A673 (cell line): Measurements from ENCODE around the gene CABYR. TPM values are rescaled to one million over a fixed set of nuclear protein-coding genes. Genes with fewer than 3 reads are reported as not detected.

Source experiments
- BruUV-seq: library from RNA; stranded (reverse); fragments of 400-500 nt; replicated peaks from 2 replicates; lab custom pipeline; 2021; lab: Mats Ljungman, UMichigan
- CTCF ChIA-PET: fragments of 300-600 bp; sonication (Branson Sonifier 250); formaldehyde crosslinking; loops from one replicate; lab custom pipeline; 2022; ENCODE audit warnings: antibody characterized with exemption; lab: Charles Lee
- POLR2A ChIA-PET: fragments of 300-600 bp; sonication (Branson Sonifier 250); formaldehyde crosslinking; loops from one replicate; lab custom pipeline; 2022; ENCODE audit warnings: antibody characterized with exemption; ENCODE audit not compliant: low non-redundant PET; lab: Charles Lee
- DNase-seq: peaks from one replicate; pipeline ENCODE4 v3.0.0-alpha.2; 2015; ENCODE audit warnings: low spot score
- H3K27ac ChIP-seq: fragments of 200-600 bp; sonication (generic); 2 replicates; pipeline ENCODE4 v1.5.1; 2016; ENCODE audit warnings: mixed run types, low read depth, mild to moderate bottlenecking, mixed read lengths, antibody characterized with exemption, low read length; ENCODE audit not compliant: poor library complexity, severe bottlenecking
- H3K27me3 ChIP-seq: fragments of 200-600 bp; sonication (generic); replicated peaks from 2 replicates; pipeline ENCODE4 v1.6.1; 2017; ENCODE audit warnings: mixed run types, low read depth, mild to moderate bottlenecking, mixed read lengths, antibody characterized with exemption, low read length; ENCODE audit not compliant: insufficient read depth, poor library complexity
- H3K36me3 ChIP-seq: fragments of 200-600 bp; sonication (generic); 2 replicates; pipeline ENCODE4 v1.6.1; 2016; ENCODE audit warnings: mixed run types, mild to moderate bottlenecking, mixed read lengths, antibody characterized with exemption, low read length; ENCODE audit not compliant: insufficient read depth, poor library complexity, severe bottlenecking
- H3K4me1 ChIP-seq: fragments of 200-600 bp; sonication (generic); 2 replicates; pipeline ENCODE4 v1.6.1; 2017; ENCODE audit warnings: mixed run types, mild to moderate bottlenecking, mixed read lengths, antibody characterized with exemption, low read length; ENCODE audit not compliant: insufficient read depth, poor library complexity, severe bottlenecking
- H3K4me3 ChIP-seq: fragments of 200-600 bp; sonication (generic); 2 replicates; pipeline ENCODE4 v1.5.1; 2016; ENCODE audit warnings: low read depth, mixed run types, mild to moderate bottlenecking, mixed read lengths, low read length; ENCODE audit not compliant: poor library complexity, severe bottlenecking
- H3K9me3 ChIP-seq: fragments of 200-600 bp; sonication (generic); 2 replicates; pipeline ENCODE4 v1.6.1; 2016; ENCODE audit warnings: mixed run types, low read depth, mild to moderate bottlenecking, mixed read lengths, antibody characterized with exemption, low read length; ENCODE audit not compliant: poor library complexity, severe bottlenecking
- EZH2 ChIP-seq: fragments of 200-600 bp; sonication (generic); IDR thresholded peaks from 2 replicates; pipeline ENCODE4 v1.6.1; 2017; ENCODE audit warnings: borderline replicate concordance, low read depth, mild to moderate bottlenecking, mixed read lengths, antibody characterized with exemption, low read length; ENCODE audit not compliant: poor library complexity, severe bottlenecking
- intact Hi-C: fragments of 100-400 bp; cut with micrococcal nuclease; formaldehyde crosslinking; loops from one replicate; pipeline ENCODE4 v1.10.0; 2022; ENCODE audit not compliant: unreplicated experiment
- total RNA-seq: library from RNA; stranded (reverse); gene quantifications from 2 replicates; pipeline ENCODE4 v1.2.3, GENCODE V29; 2021
- TF ChIP-seq, protein P1 (sequence below): fragments of 300-800, 200-600 bp; sonication (generic); conservative IDR thresholded peaks from 2 replicates; pipeline ENCODE4 v1.5.1; 2017; ENCODE audit warnings: low read depth, mild to moderate bottlenecking, antibody characterized with exemption, low read length, moderate library complexity, mixed read lengths

CABYR gene
- total RNA-seq, 1 experiment from 2014 or later = 7.9 TPM

DNA sequence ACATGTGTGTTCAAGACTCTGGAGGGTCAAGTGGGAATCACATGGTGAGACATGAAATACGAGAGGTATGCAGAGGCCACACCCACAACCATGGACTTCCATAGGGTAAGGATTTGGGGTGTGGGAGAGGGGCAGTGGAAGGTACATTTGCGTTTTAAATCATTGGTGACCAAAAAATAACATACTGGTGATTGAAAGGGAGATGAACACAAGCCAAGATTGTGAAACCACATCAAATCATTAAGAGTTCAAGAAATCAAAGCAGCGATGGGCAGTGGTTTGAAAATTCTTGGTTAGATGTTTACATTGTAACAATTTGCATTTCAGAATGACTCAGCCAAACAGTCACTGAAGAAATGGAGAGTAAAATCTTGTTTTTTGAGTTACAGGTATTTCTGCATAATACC, 1.9 kb upstream of the CABYR start:
- TF ChIP-seq, protein P1, sequence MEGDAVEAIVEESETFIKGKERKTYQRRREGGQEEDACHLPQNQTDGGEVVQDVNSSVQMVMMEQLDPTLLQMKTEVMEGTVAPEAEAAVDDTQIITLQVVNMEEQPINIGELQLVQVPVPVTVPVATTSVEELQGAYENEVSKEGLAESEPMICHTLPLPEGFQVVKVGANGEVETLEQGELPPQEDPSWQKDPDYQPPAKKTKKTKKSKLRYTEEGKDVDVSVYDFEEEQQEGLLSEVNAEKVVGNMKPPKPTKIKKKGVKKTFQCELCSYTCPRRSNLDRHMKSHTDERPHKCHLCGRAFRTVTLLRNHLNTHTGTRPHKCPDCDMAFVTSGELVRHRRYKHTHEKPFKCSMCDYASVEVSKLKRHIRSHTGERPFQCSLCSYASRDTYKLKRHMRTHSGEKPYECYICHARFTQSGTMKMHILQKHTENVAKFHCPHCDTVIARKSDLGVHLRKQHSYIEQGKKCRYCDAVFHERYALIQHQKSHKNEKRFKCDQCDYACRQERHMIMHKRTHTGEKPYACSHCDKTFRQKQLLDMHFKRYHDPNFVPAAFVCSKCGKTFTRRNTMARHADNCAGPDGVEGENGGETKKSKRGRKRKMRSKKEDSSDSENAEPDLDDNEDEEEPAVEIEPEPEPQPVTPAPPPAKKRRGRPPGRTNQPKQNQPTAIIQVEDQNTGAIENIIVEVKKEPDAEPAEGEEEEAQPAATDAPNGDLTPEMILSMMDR = no peak
- no peak for TF ChIP-seq EZH2
- Histone ChIP-seq H3K4me1 (peaks cover 8% of the 10 kb centered on the region), H3K27ac (no peak overlapping the region), H3K9me3 (no peaks in the 10 kb centered on the region), H3K27me3 (no peaks in the 10 kb centered on the region), H3K4me3 (no peak overlapping the region), H3K36me3 (peaks cover 11% of the 10 kb centered on the region)
- BruUV-seq = no TSS peak
- POLR2A ChIA-PET = no interaction called here
- no peak for DNase-seq
- intact Hi-C loops = loop anchor here (10.0 kb wide), 1 partner anchor 632 kb away; the partner anchor contains the start of gene RMC1
- CTCF ChIA-PET = no interaction called here

DNA sequence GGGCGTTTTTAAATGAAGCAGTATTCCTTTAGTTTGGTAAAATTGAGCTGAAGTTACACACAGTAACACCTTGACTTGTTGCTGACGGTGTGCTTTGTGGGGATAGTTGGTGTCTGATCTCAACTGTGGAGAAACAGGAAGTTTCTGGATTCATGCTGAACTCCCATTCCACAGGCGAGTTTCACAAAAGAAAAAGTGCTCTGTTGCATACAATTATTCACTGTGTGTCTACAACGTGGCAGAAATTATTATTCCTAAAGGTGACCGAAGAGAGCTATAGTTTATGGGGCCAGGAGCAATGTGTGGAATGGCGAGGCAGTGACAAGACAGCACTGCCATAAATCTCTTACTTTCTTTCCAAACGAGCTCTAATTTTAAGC, 463 bp upstream of the CABYR start:
- intact Hi-C loops = loop anchor here (10.0 kb wide), 1 partner anchor 634 kb away; the partner anchor contains the start of gene RMC1
- H3K4me3 ChIP-seq = peak overlapping the region; percentile 57
- BruUV-seq = no TSS peak
- DNase-seq = no peak
- H3K4me1 ChIP-seq = peaks cover 8% of the 10 kb centered on the region
- peaks cover under 1% of the 10 kb centered on the region for H3K36me3 ChIP-seq
- H3K27me3 ChIP-seq = no peaks in the 10 kb centered on the region
- TF ChIP-seq EZH2 = no peak
- TF ChIP-seq, protein P1 = no peak
- H3K9me3 ChIP-seq = no peaks in the 10 kb centered on the region
- peak overlapping the region; percentile 63 for H3K27ac ChIP-seq
- POLR2A ChIA-PET = interaction anchor here (0.6 to 0.8 kb wide), 6 partner anchors 63 to 475 kb away, joined by 3 to 7 read pairs (median 4); no protein-coding TSS in a partner anchor
- CTCF ChIA-PET = interaction anchor here (0.6 to 1.5 kb wide), 2 partner anchors 38 to 350 kb away, joined by 5 read pairs; no protein-coding TSS in a partner anchor

DNA sequence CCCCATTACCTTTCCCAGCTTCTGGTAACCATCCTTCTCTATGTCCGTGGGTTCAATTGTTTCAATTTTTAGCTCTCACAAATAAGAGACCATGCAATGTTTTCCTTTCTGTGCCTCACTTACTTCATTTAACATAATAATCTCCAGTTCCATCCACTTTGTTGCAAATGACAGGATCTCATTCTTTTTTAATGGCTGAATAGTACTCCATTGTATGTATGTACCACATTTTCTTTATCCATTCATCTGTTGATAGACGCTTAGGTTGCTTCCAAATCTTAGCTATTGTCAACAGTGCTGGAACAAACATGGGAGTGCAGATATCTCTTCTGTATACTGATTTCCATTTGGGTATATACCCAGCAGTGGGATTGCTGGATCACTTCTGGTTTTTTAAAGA, 1.8 kb downstream of the CABYR start:
- H3K4me1 ChIP-seq = peaks cover 8% of the 10 kb centered on the region
- intact Hi-C loops = no loop called here
- ChIA-PET CTCF (no interaction called here), POLR2A (no interaction called here)
- no peak overlapping the region for H3K27ac ChIP-seq
- TF ChIP-seq, protein P1 = no peak
- TF ChIP-seq EZH2 = no peak
- no peaks in the 10 kb centered on the region for H3K27me3 ChIP-seq
- H3K36me3 ChIP-seq = no peaks in the 10 kb centered on the region
- no peak for DNase-seq
- no TSS peak for BruUV-seq
- no peak overlapping the region for H3K4me3 ChIP-seq
- no peaks in the 10 kb centered on the region for H3K9me3 ChIP-seq
